GDM1 (cell line): Measurements from ENCODE around the gene TRIM37.

Experiments
- DNase-seq: peaks from one replicate; lab custom pipeline; 2025; lab: John Stamatoyannopoulos, UW

The TRIM37 gene

DNA sequence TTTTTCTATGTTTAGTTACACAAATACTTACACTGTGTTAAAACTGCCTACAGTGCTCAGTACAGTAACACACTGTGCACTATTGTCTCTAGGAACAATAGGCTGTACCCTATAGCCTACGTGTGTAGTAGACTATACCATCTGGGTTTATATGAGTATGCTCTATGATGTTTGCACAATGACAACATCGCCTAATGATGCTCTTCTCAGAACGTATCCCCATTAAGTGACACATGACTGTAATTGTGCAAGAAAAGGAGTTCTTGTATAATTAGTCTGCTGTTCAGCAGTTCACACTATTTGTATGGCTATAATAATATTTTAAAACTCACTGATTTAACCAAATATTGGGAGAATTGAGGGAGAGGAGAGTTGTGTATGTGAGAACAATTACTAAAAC is 173.7 kb downstream of the TRIM37 start:
- no peak for DNase-seq
